Peyer's patch (tissue), 4 donors: Measurements from ENCODE around the gene TTC39B.

ENCODE experiments used
- POLR2A ChIP-seq, 2 donors: fragments of 450-650 bp; IDR thresholded peaks; one replicate each; pipeline ENCODE4 v1.5.1; 2017; ENCODE audit warnings: antibody characterized with exemption in 2 of 2, mild to moderate bottlenecking in 2 of 2, moderate library complexity in 2 of 2
- TF ChIP-seq, protein P1 (sequence below), 6 experiments: fragments of 450-650 bp in 4 of 6; fragments of 200-600 bp in 2 of 6; sonication (generic) in 1 of 6; IDR thresholded peaks; one replicate each; pipeline ENCODE4 v1.5.1; 2017 to 2019; ENCODE audit warnings: antibody characterized with exemption in 6 of 6, mild to moderate bottlenecking in 3 of 6, moderate library complexity in 1 of 6

DNA sequence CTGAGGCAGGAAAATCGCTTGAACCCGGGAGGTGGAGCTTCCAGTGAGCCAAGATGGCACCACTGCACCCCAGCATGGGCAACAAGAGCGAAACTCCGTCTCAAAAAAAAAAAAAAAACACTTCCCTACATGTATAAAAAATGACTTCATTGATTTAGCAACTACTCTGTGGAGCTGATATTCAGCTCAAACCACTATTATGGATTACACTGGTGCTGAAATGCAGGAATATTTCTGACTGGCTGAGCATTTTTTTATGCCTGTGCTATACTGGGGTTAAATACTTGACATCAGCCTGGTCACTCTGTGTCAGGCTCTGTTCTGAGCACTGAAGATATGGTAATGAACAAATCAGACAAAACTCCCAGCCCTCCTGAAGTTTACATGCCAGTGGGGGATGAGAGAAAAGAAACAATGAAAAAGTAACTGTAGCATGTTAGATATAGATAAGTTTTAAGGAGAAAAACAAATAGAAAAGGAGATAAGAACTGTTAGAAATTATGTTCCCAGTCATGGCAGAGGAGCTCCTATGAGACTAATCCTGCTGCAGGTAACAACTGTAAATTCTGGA is 22.6 kb upstream of the TTC39B start:
- TF ChIP-seq, protein P1, sequence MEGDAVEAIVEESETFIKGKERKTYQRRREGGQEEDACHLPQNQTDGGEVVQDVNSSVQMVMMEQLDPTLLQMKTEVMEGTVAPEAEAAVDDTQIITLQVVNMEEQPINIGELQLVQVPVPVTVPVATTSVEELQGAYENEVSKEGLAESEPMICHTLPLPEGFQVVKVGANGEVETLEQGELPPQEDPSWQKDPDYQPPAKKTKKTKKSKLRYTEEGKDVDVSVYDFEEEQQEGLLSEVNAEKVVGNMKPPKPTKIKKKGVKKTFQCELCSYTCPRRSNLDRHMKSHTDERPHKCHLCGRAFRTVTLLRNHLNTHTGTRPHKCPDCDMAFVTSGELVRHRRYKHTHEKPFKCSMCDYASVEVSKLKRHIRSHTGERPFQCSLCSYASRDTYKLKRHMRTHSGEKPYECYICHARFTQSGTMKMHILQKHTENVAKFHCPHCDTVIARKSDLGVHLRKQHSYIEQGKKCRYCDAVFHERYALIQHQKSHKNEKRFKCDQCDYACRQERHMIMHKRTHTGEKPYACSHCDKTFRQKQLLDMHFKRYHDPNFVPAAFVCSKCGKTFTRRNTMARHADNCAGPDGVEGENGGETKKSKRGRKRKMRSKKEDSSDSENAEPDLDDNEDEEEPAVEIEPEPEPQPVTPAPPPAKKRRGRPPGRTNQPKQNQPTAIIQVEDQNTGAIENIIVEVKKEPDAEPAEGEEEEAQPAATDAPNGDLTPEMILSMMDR (IDR thresholded peaks at IDR 0.05), result no peak
- no peak for TF ChIP-seq POLR2A (IDR thresholded peaks at IDR 0.05)
